HG02798 (cell line): ENCODE results near the gene SDHC.
A peak's percentile ranks its signal among the peaks of the same experiment; 100 is the strongest.
"Not testable (repeated sequence)": the region's sequence is repeated elsewhere in the genome, so short reads cannot be mapped to it uniquely, and the experiment has no call there.

Experiments used
- ATAC-seq: cut with Tn5 transposase; IDR thresholded peaks from one replicate; pipeline ENCODE4 v1.9.1; 2021; ENCODE audit warnings: mild to moderate bottlenecking; ENCODE audit not compliant: unreplicated experiment, poor library complexity

The SDHC gene

DNA sequence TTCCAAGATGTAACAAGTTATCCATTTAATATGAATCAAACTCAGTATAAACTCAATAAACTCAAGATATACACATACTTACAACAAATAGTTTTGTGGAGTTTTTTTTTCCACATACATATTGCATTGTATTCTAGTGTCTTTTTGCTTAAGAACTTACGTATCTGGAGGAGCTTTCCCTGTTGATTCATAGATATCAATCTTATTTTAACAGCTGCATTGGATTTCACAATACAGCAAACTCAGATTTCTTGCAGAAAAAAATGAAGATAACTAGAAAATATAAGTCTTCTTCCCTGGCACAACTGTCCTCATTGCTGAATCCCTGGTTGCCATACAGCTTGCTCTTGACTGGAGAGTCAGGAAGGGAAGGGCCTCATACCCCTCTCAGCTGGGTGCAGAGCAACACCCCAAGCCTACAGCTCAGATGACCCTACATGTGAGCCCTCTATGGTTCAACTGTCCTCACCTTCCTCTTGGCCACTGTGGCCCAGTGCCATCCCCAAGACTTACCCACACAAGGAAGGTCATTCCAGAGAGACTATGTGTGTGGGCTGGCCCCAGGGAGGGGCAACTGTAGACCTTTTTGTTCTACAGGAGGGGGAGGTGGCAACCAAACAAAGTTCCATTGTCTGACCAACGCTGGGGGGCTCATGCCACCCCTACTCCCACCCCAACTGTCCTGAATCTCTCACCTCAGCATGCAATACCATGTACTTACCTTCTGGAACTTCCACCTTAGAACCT lies 6.1 kb upstream of the SDHC start:
- ATAC-seq, result no peak

DNA sequence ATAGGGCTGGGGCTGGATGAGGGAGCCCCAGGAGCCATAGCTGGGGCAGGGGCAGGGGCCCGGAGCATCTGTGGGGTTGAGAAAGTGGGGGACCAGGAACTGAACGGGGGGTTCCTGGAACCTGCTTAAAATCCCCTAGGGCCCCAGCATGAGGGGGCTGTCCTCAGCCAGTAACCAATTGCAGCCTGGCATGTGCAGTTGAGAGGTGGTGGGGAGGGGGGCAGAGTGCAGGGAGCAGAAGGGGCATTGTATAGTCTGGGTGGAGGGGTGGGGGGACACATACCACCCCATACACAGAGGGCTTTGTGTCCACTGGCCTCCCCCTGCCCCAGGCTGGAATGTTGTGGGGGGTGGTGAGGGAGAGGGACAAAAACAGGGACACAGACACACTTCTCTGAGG lies 4.3 kb upstream of the SDHC start, which contains the start of gene MPZ:
Gene MPZ (minus strand): TSS at position 101 of the 400 bp plus-strand sequence. CDS start 63 bp downstream, at position 38.
- ATAC-seq, result no peak

DNA sequence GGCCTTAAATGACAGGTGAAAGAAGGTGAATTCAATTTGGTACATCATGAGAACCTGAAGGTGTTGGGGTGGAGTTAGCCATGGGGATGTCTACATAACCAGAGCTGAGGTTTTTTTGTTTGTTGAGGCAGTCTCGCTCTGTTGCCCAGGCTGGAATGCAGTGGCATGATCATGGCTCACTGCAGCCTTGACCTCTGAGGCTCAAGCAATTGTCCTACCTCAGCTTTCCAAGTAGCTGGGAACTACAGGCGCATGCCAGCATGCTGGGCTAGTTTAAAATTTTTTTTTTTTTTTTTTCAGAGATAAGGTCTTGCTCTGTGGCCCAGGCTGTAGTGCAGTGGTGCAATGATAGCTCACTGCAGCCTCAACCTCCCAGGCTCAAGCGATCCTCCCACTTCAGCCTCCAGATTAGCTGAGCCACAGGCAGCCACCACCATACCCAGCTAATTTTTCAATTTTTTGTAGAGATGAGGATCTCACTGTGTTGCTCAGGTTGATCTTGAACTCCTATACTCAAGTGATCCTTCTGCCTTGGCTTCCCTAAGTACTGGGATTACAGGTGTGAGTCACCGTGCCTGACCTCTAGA lies 2.5 kb upstream of the SDHC start:
- ATAC-seq, result no peak

DNA sequence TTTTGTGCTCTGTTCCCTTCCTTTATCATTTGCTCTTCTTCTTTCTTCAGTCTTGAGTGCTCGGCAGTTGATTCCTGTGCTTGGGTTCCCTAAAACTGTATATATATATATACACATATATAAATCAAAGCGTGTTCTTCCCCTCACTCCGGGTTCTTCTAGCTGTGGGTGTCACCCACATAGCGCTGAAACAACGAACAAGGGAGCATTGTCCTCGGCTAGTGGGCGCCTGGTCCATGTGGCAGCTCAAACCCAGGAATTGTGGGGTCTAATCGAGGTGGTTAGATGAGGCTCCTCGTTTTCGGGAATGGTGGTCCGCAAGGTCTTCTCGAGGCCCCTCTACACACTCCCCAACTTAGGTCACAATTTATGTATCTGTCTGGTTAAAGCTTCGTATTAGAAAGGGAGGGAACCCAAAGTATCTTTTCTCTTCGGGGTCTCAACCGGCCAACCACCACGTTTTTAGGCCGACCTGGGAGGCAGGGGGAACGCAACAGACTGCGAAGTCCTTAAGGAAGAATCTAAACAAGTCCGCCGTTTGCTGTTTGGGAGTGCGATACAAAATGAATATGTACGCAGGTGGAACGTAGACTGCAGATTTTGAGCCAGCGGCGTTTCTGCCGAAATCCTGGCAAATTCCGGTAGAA lies 504 bp upstream of the SDHC start:
- no peak for ATAC-seq

DNA sequence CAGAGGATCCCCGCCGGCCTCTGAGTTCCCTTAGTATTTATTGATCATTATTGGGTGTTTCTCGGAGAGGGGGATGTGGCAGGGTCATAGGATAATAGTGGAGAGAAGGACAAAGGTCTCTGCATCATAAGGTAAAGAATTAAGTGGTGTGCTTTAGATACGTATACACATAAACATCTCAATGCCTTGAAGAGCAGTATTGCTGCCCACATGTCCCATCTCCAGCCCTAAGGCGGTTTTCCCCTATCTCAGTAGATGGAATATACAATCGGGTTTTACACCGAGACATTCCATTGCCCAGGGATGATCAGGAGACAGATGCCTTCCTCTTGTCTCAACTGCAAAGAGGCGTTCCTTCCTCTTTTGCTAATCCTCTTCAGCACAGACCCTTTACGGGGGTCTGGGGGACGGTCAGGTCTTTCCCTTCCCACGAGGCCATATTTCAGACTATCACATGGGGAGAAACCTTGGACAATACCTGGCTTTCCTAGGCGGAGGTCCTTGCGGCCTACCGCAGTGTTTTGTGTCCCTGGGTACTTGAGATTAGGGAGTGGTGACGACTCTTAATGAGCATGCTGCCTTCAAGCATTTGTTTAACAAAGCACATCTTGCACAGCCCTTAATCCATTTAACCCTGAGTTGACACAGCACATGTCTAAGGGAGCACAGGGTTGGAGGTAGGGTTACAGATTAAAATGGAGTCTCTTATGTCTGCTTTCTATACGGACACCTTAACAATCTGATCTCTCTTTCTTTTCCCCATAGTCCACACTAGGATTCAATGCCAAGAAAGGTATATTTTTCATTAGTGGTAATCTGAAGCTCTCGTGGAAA lies 1.9 kb downstream of the SDHC start:
- ATAC-seq, result not testable (repeated sequence)

DNA sequence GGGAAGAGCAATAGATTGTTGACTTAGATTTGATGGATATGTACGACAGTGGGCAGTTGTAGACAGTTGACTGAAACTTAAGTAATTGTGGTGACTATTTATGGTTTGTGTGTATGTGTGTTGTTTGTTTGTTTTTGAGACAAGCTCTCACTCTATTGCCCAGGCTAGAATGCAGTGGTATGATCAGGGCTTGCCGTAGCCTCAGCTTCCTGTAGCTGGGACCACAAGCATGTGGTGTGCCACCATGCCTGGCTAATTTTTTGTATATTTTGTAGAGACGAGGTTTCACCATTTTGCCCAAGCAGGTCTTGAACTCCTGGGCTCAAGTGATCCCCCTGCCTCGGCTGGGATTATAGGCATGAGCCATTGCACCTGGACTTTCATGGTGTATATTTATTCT lies 9.8 kb downstream of the SDHC start:
- ATAC-seq, result no peak

DNA sequence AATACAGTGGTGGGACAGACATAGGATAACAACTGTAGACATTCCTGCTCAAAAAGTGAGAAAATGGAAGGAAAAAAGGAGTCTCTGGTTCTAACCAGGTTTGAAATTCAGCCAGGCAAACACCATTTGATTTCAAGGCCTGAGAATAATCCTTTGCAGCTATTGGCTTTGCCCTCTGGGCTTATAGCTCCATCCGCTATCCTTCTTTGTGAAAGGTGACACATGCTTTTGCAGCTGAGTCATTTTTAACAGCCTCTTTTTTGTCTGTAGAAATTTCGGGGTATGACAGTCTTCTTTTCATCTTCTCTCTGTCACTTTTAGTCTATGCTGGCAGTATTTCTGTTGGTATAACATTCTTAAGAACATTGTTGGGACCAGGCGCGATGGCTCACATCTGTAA lies 16.2 kb downstream of the SDHC start:
- no peak for ATAC-seq

DNA sequence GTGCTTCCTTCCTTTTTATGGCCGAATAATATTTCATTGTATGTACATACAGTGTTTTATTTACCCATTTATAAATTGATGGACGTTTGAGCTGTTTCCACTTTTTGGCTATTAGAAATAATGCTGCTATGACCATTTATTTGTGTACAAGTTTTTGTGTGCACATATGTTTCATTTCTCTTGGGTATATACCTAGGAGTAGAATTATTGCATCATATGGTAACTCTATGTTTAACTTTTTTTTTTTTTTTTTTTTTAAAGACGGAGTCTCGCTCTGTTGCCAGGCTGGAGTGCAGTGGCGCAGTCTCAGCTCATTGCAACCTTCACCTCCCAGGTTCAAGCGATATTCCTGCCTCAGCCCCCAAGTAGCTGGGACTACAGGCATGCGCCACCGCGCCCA lies 19.0 kb downstream of the SDHC start:
- no peak for ATAC-seq

DNA sequence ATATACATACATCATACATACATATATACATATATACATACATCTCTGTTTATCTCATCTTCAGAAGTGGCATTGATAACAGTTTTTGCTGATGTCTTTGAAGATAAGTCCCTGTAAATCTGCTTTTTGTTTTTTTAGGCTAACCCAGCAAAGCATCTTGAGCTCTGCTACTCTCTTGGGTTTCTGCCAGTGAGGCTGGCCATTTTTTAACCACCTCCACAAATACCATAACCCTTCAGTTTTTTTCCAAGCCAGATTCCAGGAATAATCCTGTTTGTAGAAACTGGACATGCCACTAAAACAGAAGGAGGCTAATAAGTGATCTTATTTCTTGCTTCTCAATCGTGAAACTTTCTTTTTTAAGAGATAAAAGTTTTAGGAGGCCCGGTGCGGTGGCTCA lies 21.6 kb downstream of the SDHC start:
- ATAC-seq, result no peak

DNA sequence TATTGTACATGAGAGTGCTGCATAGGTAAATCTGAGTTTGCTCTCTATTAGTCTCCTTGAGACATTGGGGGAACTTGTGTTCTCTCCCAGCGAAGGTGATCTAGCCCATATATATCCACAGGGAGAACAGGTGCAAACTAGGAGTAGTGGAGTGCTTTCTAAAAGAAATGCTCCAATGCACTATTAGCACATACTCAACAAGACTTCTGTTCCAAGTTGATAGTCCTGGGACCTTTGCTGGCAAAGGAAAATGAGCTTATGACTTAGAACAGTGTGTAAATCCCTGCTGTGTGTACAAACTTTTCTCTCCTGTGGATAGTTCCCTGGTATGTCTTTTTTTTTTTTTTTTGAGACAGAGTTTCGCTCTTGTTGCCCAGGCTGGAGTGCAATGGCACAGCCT lies 28.0 kb downstream of the SDHC start:
- ATAC-seq, result no peak

DNA sequence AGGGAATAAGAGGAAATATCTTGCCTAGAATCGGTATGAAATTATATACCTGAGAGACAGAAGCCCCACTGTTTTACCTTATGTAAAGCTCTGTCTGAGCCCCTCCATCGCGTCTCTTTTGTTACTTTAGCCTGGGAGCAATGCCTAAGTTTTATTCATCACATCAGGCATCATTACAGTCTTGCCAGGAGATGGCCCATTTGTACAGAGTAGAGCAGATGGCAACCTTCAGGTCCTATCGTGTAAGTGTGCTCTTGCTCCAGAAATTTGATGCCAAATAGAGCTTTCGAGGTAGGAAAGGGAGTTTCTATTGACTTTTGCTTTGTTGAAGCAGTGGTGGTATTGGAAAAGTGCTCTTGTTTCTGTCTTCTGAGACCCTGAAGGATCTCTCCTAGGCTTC lies 28.6 kb downstream of the SDHC start:
- no peak for ATAC-seq

DNA sequence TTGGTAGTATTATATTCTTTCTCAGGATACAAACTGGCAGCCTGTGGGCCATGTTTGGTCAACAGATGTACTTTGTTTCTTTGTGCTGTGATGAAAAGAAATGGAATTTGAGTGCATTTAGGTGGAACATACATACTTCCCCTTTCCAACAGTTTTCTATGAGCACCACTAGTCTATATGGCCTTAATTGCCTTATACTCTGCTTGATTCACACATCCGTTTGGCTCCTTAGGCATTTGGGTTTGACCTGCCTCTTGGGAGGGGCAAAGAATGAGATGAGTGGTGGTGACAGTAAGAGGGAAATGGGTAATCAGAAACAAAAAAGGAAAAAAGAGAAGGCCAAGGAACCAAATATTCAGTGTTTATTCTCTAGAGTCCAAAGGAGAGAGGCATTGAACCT lies 36.5 kb downstream of the SDHC start:
- no peak for ATAC-seq

DNA sequence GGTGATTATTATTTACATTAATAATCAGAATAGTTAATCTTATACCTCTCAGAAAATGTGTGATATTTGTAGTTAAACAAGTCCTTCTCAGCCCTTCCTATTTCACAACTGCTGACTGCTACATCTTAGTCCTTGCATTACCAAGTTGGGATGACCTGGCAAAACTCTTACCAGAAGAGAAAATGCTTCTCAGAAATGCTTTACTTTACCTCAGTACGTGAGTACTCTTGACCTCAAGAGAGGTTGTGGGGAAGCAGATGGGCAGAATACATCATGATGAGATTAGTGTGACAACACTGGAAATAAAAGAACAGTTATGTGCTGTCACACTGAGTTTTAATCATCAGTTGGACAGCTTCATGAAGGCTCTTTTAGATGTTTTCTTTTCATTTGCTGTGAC lies 37.3 kb downstream of the SDHC start:
- no peak for ATAC-seq

DNA sequence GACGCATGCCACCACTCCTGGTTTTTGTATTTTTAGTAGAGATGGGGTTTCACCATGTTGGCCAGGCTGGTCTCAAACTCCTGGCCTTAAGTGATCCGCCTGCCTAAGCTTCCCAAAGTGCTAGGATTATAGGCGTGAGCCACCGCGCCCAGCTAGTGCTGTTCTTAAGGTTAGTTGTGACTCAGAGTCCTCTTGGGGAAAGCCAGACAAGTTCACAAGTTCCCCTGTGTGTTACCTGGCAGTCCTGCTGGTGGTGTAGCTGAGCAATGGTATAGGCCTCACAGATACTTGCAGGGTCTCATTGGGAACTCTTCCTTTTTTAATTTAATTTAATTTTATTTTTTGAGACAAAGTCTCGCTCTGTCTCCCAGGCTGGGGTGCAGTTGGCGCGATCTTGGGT lies 42.9 kb downstream of the SDHC start:
- ATAC-seq, result no peak

DNA sequence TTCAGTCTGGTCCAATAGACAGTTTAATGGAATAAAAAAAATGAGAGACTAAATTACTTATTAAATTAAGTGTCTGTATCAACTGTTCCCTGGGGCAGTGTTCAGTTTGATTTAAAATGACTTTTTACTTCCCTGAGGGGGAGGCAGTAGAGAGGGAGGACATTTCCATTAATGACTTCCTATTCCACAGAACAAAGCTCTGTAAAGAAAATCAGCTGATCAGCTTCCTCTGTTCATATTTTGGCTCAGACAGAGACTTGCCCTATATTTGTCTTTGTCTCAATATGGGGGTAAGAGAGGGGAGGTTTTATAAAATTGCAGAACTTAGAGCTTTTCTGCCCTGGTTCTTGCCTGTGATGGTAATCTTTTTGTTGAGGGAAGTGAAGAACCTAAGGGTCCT lies 45.1 kb downstream of the SDHC start:
- no peak for ATAC-seq

DNA sequence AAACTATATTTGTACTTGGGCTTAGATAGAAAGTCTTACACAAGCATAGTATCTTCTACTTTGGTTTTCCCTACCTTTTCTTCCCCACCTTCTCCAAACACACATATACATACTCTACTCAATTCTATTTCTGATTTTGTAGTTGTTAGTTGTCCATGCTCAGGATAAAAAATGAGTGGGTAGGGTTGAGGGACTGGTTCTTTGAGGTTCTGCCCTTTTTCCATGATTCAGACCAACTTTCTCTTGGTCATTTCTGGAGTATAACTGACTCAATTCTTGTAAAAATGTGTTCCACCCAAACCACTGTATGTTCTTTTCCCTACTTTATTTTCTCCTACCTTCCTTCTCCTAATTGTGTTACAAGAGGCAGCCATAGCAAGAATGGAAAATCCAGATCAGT lies 50.2 kb downstream of the SDHC start:
- ATAC-seq, result no peak

DNA sequence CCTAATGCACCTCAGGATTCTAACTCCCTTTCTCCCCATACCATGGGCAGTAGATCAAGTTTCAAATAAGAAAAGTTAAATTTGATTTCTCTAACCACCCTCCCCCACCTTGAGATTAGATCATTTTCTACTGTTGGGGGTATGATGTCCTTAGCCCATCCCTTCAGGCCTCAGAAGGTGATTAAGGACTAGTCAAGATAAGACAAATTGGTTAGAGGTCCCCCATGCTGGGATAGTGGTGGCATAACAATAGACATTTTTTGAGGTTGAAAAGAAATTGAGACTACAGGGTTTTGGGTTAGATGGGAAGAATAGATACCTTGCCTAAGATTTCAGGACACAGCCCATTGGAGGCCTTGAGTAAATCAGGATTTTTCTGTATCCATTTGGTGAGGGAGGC lies 51.0 kb downstream of the SDHC start:
- ATAC-seq, result no peak

DNA sequence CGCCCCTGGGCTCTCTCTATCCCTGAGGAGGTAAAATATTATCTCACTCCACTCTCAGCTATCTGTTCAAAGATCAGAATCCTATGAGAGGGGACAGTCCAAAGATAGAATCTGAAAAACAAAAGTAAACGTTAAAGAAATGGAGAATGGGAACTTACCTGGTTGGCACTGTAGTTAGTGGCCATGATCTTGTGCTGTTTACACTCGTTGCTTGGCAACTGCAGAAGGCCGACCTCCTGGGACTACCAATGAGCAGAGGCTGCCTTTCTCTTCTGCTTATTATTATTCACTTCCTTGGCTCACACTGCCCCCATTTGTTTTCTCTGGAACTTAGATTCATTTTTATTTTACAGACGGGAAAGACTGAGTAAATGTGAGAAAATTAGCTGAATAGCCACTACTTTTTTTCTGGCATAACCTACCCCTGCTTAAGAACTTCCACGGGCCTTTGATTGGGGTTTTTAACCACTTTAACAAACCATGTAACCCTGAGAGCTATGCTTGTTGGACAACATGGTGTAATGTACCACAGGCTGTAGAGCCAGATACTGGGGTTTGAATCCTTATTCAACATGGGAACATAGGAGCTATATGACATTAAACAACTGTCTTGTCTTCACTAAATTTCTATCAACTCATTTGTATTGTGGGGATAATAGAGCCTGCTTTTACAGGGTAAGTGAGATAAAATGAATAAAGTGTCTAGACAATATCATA lies 53.7 kb downstream of the SDHC start, which contains the start of gene CFAP126:
Gene CFAP126 (minus strand): TSS at position 193 of the 717 bp plus-strand sequence. CDS start 8 bp downstream, at position 185.
- peak; percentile 85 for ATAC-seq

DNA sequence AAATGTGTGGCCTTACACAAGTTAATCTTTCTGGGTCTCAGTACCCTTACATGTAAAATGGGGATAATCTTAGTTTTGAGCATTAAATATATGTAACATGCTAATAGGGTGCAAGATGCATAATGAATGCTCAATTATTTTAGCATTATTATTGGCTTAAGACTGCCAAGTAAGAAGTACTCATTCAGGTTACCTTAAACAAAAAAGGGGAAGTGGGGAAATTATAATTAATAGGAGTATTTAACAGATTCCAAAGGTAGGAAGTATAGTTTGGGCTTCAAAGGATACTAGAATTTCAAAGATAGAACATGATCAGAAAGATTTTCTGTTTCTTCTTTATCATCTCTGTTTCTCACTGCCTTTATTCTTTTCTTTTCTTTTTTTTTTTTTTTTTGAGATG lies 59.3 kb downstream of the SDHC start:
- ATAC-seq, result no peak

DNA sequence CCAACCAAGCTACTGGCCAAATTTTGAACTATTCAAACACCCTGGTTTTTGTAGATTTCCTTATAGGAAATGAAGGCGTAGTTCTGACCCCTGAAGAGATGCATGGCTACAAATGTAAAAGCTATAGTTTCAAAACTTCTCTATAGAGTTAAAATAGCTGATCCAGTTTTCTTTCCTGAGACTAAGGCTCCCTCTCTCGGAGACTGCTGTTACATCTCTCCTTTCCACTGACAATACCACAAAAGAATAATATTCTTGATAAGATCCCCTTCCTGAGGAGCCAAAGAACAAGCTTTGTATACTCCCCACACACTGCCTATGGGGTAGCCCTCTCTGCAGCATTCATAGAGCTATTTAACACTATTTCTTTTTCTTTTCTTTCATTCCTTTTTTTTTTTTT lies 60.2 kb downstream of the SDHC start:
- ATAC-seq, result no peak
